Adipose tissue (tissue), 3 donors: Measurements from ENCODE around the gene LPIN1. TPM values are rescaled to one million over a fixed set of nuclear protein-coding genes. Genes with fewer than 3 reads are reported as not detected.

Experiments used
- H3K27ac ChIP-seq: one replicate; pipeline ENCODE4 v1.5.1; 2013; ENCODE audit warnings: low read depth, low read length
- WGBS, 3 donors: extraction: QIAGEN DNeasy Blood & Tissue Kit; methylation state at CpG; one replicate each; pipeline ENCODE4 v1.1.7; 2013; 5-methylcytosine and 5-hydroxymethylcytosine counted together
- polyA plus RNA-seq, 3 donors: library from polyadenylated mRNA; stranded (reverse); fragments of 200-250 nt; gene quantifications; one replicate each; pipeline ENCODE4 v1.2.3, GENCODE V29; 2013
- donor health status: healthy with polysubstance abuse.
- donor health status: Bipolar disorder and iron deficiency.
- donor health status: healthy.

LPIN1 gene
- polyA plus RNA-seq, 3 donors, result 16.7 to 50.6 (median 38.1) TPM

GRCh38 chr2:11789243-11789642 is 42.8 kb downstream of the LPIN1 start:
- WGBS, 3 donors, result 95 to 98% (median 97%) methylated on average over 13 of the region's 13 CpGs

GRCh38 chr2:11790228-11790627 is 43.8 kb downstream of the LPIN1 start:
- no peak overlapping the region for H3K27ac ChIP-seq
- 84 to 87% (median 85%) methylated on average over 7 of the region's 7 CpGs for WGBS, 3 donors

More at GRCh38 chr2:11789243-11789642, 42.8 kb downstream of the LPIN1 start:
- H3K27ac ChIP-seq, result no peak overlapping the region

GRCh38 chr2:11795590-11795989 is 49.2 kb downstream of the LPIN1 start:
- 82 to 89% (median 88%) methylated on average over 2 of the region's 2 CpGs for WGBS, 3 donors
- no peak overlapping the region for H3K27ac ChIP-seq

- 80 to 94% (median 86%) methylated on average over 18 of the region's 18 CpGs for WGBS, 3 donors
- H3K27ac ChIP-seq, result no peak overlapping the region
Measured at GRCh38 chr2:11796190-11797171, 50.0 kb downstream of the LPIN1 start.

GRCh38 chr2:11797846-11798245 is 51.4 kb downstream of the LPIN1 start:
- H3K27ac ChIP-seq, result no peak overlapping the region
- WGBS, 3 donors, result 83 to 91% (median 91%) methylated on average over 6 of the region's 6 CpGs

- H3K27ac ChIP-seq, result no peak overlapping the region
- 82 to 94% (median 91%) methylated on average over 15 of the region's 15 CpGs for WGBS, 3 donors
Measured at GRCh38 chr2:11798701-11799435, 52.4 kb downstream of the LPIN1 start.

- no peak overlapping the region for H3K27ac ChIP-seq
- 79 to 93% (median 92%) methylated on average over 8 of the region's 8 CpGs for WGBS, 3 donors
Measured at GRCh38 chr2:11799826-11800225, 53.4 kb downstream of the LPIN1 start.

GRCh38 chr2:11802782-11803191 is 56.4 kb downstream of the LPIN1 start:
- 87 to 95% (median 90%) methylated on average over 11 of the region's 11 CpGs for WGBS, 3 donors

GRCh38 chr2:11805024-11805423 is 58.6 kb downstream of the LPIN1 start:
- no peak overlapping the region for H3K27ac ChIP-seq
- 93 to 96% (median 95%) methylated on average over 6 of the region's 6 CpGs for WGBS, 3 donors

More at GRCh38 chr2:11802782-11803191, 56.4 kb downstream of the LPIN1 start:
- no peak overlapping the region for H3K27ac ChIP-seq

GRCh38 chr2:11805920-11806319 is 59.5 kb downstream of the LPIN1 start:
- H3K27ac ChIP-seq, result no peak overlapping the region
- WGBS, 3 donors, result 89 to 96% (median 93%) methylated on average over 6 of the region's 6 CpGs

GRCh38 chr2:11807156-11808015 is 61.0 kb downstream of the LPIN1 start:
- H3K27ac ChIP-seq, result no peak overlapping the region
- 84 to 91% (median 89%) methylated on average over 11 of the region's 11 CpGs for WGBS, 3 donors

- H3K27ac ChIP-seq, result no peak overlapping the region
- WGBS, 3 donors, result 95 to 97% (median 96%) methylated on average over 8 of the region's 8 CpGs
Measured at GRCh38 chr2:11808016-11808400, 61.6 kb downstream of the LPIN1 start.

GRCh38 chr2:11809586-11810236 is 63.3 kb downstream of the LPIN1 start:
- 94 to 97% (median 94%) methylated on average over 12 of the region's 12 CpGs for WGBS, 3 donors
- no peak overlapping the region for H3K27ac ChIP-seq

- no peak overlapping the region for H3K27ac ChIP-seq
- WGBS, 3 donors, result 88 to 94% (median 90%) methylated on average over 12 of the region's 12 CpGs
Measured at GRCh38 chr2:11810237-11810977, 64.0 kb downstream of the LPIN1 start.

- no peak overlapping the region for H3K27ac ChIP-seq
- WGBS, 3 donors, result 93 to 96% (median 93%) methylated on average over 6 of the region's 6 CpGs
Measured at GRCh38 chr2:11811036-11811654, 64.7 kb downstream of the LPIN1 start.

GRCh38 chr2:11812466-11813248 is 66.2 kb downstream of the LPIN1 start:
- WGBS, 3 donors, result 94 to 96% (median 95%) methylated on average over 25 of the region's 25 CpGs
- no peak overlapping the region for H3K27ac ChIP-seq
